B cell (primary cell): ENCODE results near the gene PNPLA5. TPM values are rescaled to one million over a fixed set of nuclear protein-coding genes. Genes with fewer than 3 reads are reported as not detected.

Source experiments
- ATAC-seq: fragments of 200-7000 bp; cut with Tn5 transposase; one replicate; pipeline ENCODE4 v1.10.0; 2021; ENCODE audit warnings: low read depth, mild to moderate bottlenecking, moderate number of reproducible peaks, moderate library complexity
- CTCF ChIA-PET: fragments of 350-600 bp; sonication (Branson Sonifier 250); formaldehyde crosslinking; loops from one replicate; lab custom pipeline; 2021; ENCODE audit warnings: antibody characterized with exemption, inconsistent platforms; lab: Charles Lee
- POLR2A ChIA-PET: fragments of 350-600 bp; sonication (Branson Sonifier 250); formaldehyde crosslinking; loops from one replicate; lab custom pipeline; 2021; ENCODE audit warnings: antibody characterized with exemption; lab: Charles Lee
- DNase-seq: peaks from one replicate; pipeline ENCODE4 v3.0.0; 2013
- H2AFZ ChIP-seq: 2 replicates; pipeline ENCODE4 v1.6.1; 2012; ENCODE audit warnings: mild to moderate bottlenecking, low read depth, low read length; ENCODE audit not compliant: insufficient read depth, poor library complexity, severe bottlenecking
- H3K27ac ChIP-seq, 2 donors: 1 replicate in 1 of 2; 2 replicates in 1 of 2; pipeline ENCODE4 v1.5.1; 2012 to 2013; ENCODE audit warnings: low read length in 2 of 2, mild to moderate bottlenecking in 2 of 2, moderate library complexity in 1 of 2
- H3K27me3 ChIP-seq, 4 experiments: fragments of 200-600 bp in 1 of 4; sonication (generic) in 1 of 4; replicated peaks in 1 of 4; 1 replicate in 2 of 4; 2 replicates in 2 of 4; pipeline versions ENCODE4 v1.6.1 to v1.7.0; 2013 to 2016; ENCODE audit warnings: low read length in 3 of 4, mild to moderate bottlenecking in 2 of 4, mixed read lengths in 1 of 4, moderate library complexity in 1 of 4; ENCODE audit not compliant: insufficient read depth in 4 of 4, control insufficient read depth in 3 of 4; ENCODE audit errors: control extremely low read depth in 1 of 4
- H3K36me3 ChIP-seq, 2 experiments: replicated peaks in 1 of 2; 1 replicate in 1 of 2; 2 replicates in 1 of 2; pipeline versions ENCODE4 v1.6.1 to v1.7.1; 2013; ENCODE audit warnings: low read length in 1 of 2; ENCODE audit not compliant: insufficient read depth in 2 of 2, control insufficient read depth in 1 of 2; ENCODE audit errors: control extremely low read depth in 1 of 2, extremely low read depth in 1 of 2
- H3K4me1 ChIP-seq, 2 donors: fragments of 200-600 bp in 1 of 2; sonication (generic) in 1 of 2; 1 replicate in 1 of 2; 2 replicates in 1 of 2; pipeline versions ENCODE4 v1.5.1 to v1.6.1; 2013 to 2017; ENCODE audit warnings: low read length in 2 of 2; ENCODE audit not compliant: control insufficient read depth in 2 of 2, insufficient read depth in 2 of 2
- H3K4me2 ChIP-seq: replicated peaks from 2 replicates; pipeline ENCODE3; 2012; ENCODE audit warnings: mild to moderate bottlenecking, low read depth, low read length; ENCODE audit not compliant: poor library complexity, severe bottlenecking
- H3K4me3 ChIP-seq, 5 experiments: fragments of 200-600 bp in 1 of 5; sonication (generic) in 1 of 5; 1 replicate in 3 of 5; 2 replicates in 2 of 5; pipeline versions ENCODE4 v1.5.1 to v1.7.0; 2011 to 2016; ENCODE audit warnings: low read length in 4 of 5, mild to moderate bottlenecking in 4 of 5, low read depth in 2 of 5, control low read depth in 1 of 5, moderate library complexity in 1 of 5; ENCODE audit not compliant: insufficient read depth in 1 of 5; ENCODE audit errors: control extremely low read depth in 1 of 5, extremely low read depth in 1 of 5
- H3K79me2 ChIP-seq: fragments of 200-600 bp; sonication (generic); one replicate; pipeline ENCODE4 v1.6.0; 2016; ENCODE audit warnings: low read length; ENCODE audit not compliant: control insufficient read depth, insufficient read depth
- H3K9ac ChIP-seq: fragments of 200-600 bp; sonication (generic); 2 replicates; pipeline ENCODE4 v1.6.1; 2017; ENCODE audit warnings: mild to moderate bottlenecking, low read length, moderate library complexity
- H3K9me3 ChIP-seq, 3 donors: one replicate each; pipeline versions ENCODE4 v1.6.1 to v1.7.1; 2013; ENCODE audit warnings: low read length in 2 of 3; ENCODE audit not compliant: control insufficient read depth in 2 of 3, insufficient read depth in 1 of 3; ENCODE audit errors: control extremely low read depth in 1 of 3
- H4K20me1 ChIP-seq: 2 replicates; pipeline ENCODE4 v1.6.0; 2012; ENCODE audit warnings: mild to moderate bottlenecking, low read length; ENCODE audit not compliant: insufficient read depth, control insufficient read depth, poor library complexity, severe bottlenecking
- H3K27ac Mint-ChIP-seq: one replicate; pipeline ENCODE4 v1.8.0; 2021; ENCODE audit warnings: mixed read lengths
- H3K27me3 Mint-ChIP-seq: one replicate; pipeline ENCODE4 v1.8.0; 2021; ENCODE audit warnings: mixed read lengths
- H3K4me1 Mint-ChIP-seq: one replicate; pipeline ENCODE4 v1.8.0; 2021; ENCODE audit warnings: mixed read lengths
- H3K4me3 Mint-ChIP-seq: one replicate; pipeline ENCODE4 v1.8.0; 2021; ENCODE audit warnings: mixed read lengths
- H3K9me3 Mint-ChIP-seq: one replicate; pipeline ENCODE4 v1.8.0; 2022; ENCODE audit warnings: mixed read lengths; ENCODE audit not compliant: insufficient read depth
- EZH2 ChIP-seq: IDR thresholded peaks from 2 replicates; pipeline ENCODE4 v1.6.1; 2012; ENCODE audit warnings: borderline replicate concordance, low read depth, mild to moderate bottlenecking, moderate library complexity, low read length; ENCODE audit not compliant: insufficient read depth, poor library complexity, severe bottlenecking
- WGBS: methylation state at CpG from one replicate; pipeline ENCODE4 v1.1.5; 2013; ENCODE audit warnings: missing lambda C conversion rate; ENCODE audit not compliant: insufficient coverage; 5-methylcytosine and 5-hydroxymethylcytosine counted together
- intact Hi-C: fragments of 100-400 bp; cut with micrococcal nuclease; formaldehyde crosslinking; loops from one replicate; pipeline ENCODE4 v1.10.0; 2022
- polyA plus RNA-seq: library from polyadenylated mRNA; depleted of rRNA; stranded (reverse); fragments of >200 nt; gene quantifications from 2 replicates; pipeline ENCODE4 v1.2.3, GENCODE V29; 2012
- total RNA-seq, 2 donors: library from RNA; stranded (reverse); fragments of 120-200 nt in 1 of 2; gene quantifications; 1 replicate in 1 of 2; 2 replicates in 1 of 2; pipeline versions ENCODE4 v1.2.3 to v1.2.4, GENCODE V29; 2013 to 2022
- TF ChIP-seq, protein P1 (sequence below): fragments of 200-600 bp; IDR thresholded peaks from one replicate; pipeline ENCODE4 v1.8.0; 2022; ENCODE audit warnings: antibody characterized with exemption, mild to moderate bottlenecking

Gene PNPLA5
- total and polyA plus RNA-seq, 2 donors (not counting 1 experiment from before 2014, with no cell fraction given): not detected

DNA sequence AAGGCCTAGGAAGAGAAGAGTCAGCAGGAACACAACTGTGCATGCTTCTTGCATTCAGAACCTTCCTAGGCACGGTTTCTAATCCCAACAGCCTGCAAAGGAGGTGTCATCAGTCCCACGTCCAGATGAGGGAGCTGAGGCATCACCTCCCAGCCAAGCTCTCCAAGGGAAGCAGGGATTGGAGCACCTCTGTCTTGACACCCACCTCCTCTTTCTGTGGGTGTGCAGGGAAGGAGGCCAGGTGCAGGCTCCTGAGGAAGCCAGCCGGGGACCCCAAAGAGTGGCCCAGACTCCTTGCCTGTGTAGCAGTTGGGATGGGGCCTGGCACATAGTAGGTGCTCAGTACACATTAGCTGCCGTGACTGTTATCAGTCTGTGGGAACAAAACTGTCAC, 2.0 kb downstream of the PNPLA5 start:
- Histone ChIP-seq H3K4me1 (peaks cover 9 to 12% of the 10 kb centered on the region in 2 donors), H3K9me3 (peaks cover 0 to 15% (median 0%) of the 10 kb centered on the region in 3 donors), H3K79me2 (no peaks in the 10 kb centered on the region), H3K27ac (no peak overlapping the region), H2AFZ (no peak overlapping the region), H3K4me2 (no peak overlapping the region), H4K20me1 (no peaks in the 10 kb centered on the region), H3K27me3 (peaks cover 0 to 49% (median 7%) of the 10 kb centered on the region in 4 experiments), H3K9ac (no peak overlapping the region), H3K36me3 (no peaks in the 10 kb centered on the region), H3K4me3 (no peak overlapping the region)
- ATAC-seq (no peak), DNase-seq (no peak)
- ChIA-PET CTCF (no interaction called here), POLR2A (no interaction called here)
- Mint-ChIP-seq H3K4me3 (no peak overlapping the region), H3K9me3 (no peaks in the 10 kb centered on the region), H3K4me1 (peaks cover 1% of the 10 kb centered on the region), H3K27ac (no peak overlapping the region), H3K27me3 (peaks cover 44% of the 10 kb centered on the region)
- no peak for TF ChIP-seq EZH2
- TF ChIP-seq, protein P1, sequence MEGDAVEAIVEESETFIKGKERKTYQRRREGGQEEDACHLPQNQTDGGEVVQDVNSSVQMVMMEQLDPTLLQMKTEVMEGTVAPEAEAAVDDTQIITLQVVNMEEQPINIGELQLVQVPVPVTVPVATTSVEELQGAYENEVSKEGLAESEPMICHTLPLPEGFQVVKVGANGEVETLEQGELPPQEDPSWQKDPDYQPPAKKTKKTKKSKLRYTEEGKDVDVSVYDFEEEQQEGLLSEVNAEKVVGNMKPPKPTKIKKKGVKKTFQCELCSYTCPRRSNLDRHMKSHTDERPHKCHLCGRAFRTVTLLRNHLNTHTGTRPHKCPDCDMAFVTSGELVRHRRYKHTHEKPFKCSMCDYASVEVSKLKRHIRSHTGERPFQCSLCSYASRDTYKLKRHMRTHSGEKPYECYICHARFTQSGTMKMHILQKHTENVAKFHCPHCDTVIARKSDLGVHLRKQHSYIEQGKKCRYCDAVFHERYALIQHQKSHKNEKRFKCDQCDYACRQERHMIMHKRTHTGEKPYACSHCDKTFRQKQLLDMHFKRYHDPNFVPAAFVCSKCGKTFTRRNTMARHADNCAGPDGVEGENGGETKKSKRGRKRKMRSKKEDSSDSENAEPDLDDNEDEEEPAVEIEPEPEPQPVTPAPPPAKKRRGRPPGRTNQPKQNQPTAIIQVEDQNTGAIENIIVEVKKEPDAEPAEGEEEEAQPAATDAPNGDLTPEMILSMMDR: no peak
- WGBS: 87% methylated on average over 3 of the region's 4 CpGs
- intact Hi-C loops: no loop called here

DNA sequence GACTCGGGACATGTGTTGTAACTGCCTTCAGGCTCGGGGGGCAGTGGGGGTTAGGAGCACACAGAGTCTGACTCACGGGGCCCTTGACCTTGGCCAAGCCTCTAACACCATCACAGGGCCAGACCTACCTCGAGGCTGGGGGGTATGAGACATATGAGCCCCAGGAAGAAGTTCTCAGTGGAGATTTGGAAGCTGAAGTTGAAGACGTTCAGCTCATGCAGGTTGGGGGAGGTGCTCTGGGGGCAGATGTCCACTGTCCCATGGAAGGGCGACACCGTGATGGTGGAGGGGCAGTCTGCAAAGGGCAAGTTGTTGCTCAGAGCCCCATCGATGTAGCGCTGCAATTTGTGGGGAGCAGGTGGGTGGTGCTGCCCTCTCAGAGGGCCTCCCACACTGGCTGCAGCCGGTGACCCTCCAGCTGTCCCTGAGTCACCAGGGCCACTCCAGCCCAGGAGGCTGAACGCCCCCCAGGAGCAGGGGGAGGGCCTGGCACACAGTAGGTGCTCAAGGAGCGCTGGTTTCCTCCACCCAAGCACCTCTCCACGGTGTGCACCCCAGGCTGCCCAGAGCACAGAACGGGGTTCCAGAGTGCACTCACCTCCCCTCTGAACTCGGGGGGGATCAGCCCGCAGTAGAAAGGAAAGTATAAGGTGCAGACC, 2.5 kb downstream of the PNPLA5 start:
- Mint-ChIP-seq H3K27ac (no peak overlapping the region), H3K4me3 (no peak overlapping the region)
- CTCF ChIA-PET: no interaction called here

More for the DNA sequence above, 2.5 kb downstream of the PNPLA5 start:
- Histone ChIP-seq H2AFZ (no peak overlapping the region), H3K4me1 (peaks cover 9 to 16% of the 10 kb centered on the region in 2 donors), H4K20me1 (no peaks in the 10 kb centered on the region), H3K4me2 (no peak overlapping the region), H3K4me3 (no peak overlapping the region), H3K36me3 (no peaks in the 10 kb centered on the region), H3K27me3 (peaks cover 0 to 49% (median 7%) of the 10 kb centered on the region in 4 experiments), H3K27ac (no peak overlapping the region), H3K9ac (no peak overlapping the region), H3K9me3 (peaks cover 0 to 15% (median 0%) of the 10 kb centered on the region in 3 donors), H3K79me2 (no peaks in the 10 kb centered on the region)
- H3K9me3 Mint-ChIP-seq: no peaks in the 10 kb centered on the region
- peaks cover 44% of the 10 kb centered on the region for H3K27me3 Mint-ChIP-seq
- H3K4me1 Mint-ChIP-seq: peaks cover 5% of the 10 kb centered on the region
- POLR2A ChIA-PET: no interaction called here
- DNase-seq (no peak), ATAC-seq (no peak)
- intact Hi-C loops: no loop called here
- 63% methylated on average over 6 of the region's 16 CpGs for WGBS
- TF ChIP-seq EZH2: no peak
- TF ChIP-seq, protein P1: no peak
